NB4 (cell line): ENCODE measurements around the gene DNAH17.

Source experiments
- TF ChIP-seq, protein P1 (sequence below): IDR thresholded peaks from 2 replicates; pipeline ENCODE4 v1.6.1; 2011; ENCODE audit warnings: low read depth, low read length
- TF ChIP-seq, protein P2 (sequence below): IDR thresholded peaks from one replicate; pipeline ENCODE4 v1.5.1; 2012; ENCODE audit warnings: low read depth, low read length

DNA sequence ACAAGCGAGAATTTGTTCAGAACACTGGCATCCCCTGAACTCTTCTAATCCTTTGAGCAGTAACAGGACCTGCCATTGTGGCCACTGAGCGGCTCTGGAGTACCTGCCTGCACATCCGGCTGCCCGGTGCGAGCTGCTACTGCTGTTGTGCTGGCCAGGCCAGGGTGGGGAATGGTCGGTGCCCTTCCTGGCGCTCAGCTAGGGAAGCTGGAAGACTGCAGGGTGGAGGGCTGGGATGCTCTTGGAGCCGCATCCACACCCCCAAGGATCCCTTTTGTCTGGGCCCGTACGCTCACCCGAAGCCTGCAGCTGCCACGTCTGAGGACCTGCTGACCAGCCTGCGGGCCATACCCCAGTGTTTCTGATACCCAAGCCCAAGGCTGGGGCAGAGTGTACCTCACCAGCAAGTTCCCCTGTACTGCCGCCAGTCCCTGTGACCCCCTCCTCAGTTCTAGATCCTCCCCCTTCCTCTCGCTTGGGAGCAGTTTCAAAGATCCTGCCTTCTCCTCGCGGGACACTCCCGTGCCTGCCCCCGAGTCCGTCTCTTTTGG lies 149.1 kb downstream of the DNAH17 start:
- TF ChIP-seq, protein P1, sequence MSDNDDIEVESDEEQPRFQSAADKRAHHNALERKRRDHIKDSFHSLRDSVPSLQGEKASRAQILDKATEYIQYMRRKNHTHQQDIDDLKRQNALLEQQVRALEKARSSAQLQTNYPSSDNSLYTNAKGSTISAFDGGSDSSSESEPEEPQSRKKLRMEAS: no peak
- TF ChIP-seq, protein P2, sequence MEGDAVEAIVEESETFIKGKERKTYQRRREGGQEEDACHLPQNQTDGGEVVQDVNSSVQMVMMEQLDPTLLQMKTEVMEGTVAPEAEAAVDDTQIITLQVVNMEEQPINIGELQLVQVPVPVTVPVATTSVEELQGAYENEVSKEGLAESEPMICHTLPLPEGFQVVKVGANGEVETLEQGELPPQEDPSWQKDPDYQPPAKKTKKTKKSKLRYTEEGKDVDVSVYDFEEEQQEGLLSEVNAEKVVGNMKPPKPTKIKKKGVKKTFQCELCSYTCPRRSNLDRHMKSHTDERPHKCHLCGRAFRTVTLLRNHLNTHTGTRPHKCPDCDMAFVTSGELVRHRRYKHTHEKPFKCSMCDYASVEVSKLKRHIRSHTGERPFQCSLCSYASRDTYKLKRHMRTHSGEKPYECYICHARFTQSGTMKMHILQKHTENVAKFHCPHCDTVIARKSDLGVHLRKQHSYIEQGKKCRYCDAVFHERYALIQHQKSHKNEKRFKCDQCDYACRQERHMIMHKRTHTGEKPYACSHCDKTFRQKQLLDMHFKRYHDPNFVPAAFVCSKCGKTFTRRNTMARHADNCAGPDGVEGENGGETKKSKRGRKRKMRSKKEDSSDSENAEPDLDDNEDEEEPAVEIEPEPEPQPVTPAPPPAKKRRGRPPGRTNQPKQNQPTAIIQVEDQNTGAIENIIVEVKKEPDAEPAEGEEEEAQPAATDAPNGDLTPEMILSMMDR: no peak
